ENCODE measurements around the gene GBA2. TPM values are rescaled to one million over a fixed set of nuclear protein-coding genes. Genes with fewer than 3 reads are reported as not detected.
A peak's percentile ranks its signal among the peaks of the same experiment; 100 is the strongest.

The GBA2 gene
- total RNA-seq, 1 donor from 2014 or later = 69.8 TPM

- Mint-ChIP-seq H3K27ac (ENCODE audit: unreplicated experiment) (no peak overlapping the region), H3K27me3 (ENCODE audit: unreplicated experiment) (no peaks in the 10 kb centered on the region), H3K4me3 (ENCODE audit: unreplicated experiment) (no peak overlapping the region), H3K36me3 (ENCODE audit: unreplicated experiment) (peaks cover 11% of the 10 kb centered on the region), H3K4me1 (ENCODE audit: unreplicated experiment) (peaks cover 32% of the 10 kb centered on the region), H3K9me3 (ENCODE audit: unreplicated experiment) (no peaks in the 10 kb centered on the region)
- TF ChIP-seq, protein P1, sequence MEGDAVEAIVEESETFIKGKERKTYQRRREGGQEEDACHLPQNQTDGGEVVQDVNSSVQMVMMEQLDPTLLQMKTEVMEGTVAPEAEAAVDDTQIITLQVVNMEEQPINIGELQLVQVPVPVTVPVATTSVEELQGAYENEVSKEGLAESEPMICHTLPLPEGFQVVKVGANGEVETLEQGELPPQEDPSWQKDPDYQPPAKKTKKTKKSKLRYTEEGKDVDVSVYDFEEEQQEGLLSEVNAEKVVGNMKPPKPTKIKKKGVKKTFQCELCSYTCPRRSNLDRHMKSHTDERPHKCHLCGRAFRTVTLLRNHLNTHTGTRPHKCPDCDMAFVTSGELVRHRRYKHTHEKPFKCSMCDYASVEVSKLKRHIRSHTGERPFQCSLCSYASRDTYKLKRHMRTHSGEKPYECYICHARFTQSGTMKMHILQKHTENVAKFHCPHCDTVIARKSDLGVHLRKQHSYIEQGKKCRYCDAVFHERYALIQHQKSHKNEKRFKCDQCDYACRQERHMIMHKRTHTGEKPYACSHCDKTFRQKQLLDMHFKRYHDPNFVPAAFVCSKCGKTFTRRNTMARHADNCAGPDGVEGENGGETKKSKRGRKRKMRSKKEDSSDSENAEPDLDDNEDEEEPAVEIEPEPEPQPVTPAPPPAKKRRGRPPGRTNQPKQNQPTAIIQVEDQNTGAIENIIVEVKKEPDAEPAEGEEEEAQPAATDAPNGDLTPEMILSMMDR (IDR thresholded peaks at IDR 0.05) = no peak
- DNase-seq (ENCODE audit: extremely low spot score, unreplicated experiment) = no peak
These were observed 17.4 kb downstream of the GBA2 start for GRCh38 chr9:35731415-35732184.

DNA sequence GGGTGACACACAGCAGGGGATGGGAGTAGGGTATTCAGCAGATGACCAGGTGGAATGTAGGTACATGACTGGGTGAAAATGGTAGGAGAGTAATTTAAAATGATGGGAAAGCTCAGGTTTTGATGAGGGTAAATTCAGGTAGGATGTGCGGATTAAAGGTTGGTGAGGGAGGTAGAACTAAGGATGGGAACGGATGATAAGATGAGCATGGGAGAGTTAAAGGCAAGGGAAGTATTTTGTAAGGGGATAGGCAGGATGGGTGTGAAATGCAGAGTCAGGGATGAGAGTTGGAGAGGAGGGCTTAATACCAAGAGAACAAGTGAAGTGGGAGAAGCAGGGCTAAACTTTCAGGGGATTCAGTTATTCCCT, 18.6 kb downstream of the GBA2 start:
- Mint-ChIP-seq H3K27ac (ENCODE audit: unreplicated experiment) (no peak overlapping the region), H3K27me3 (ENCODE audit: unreplicated experiment) (no peaks in the 10 kb centered on the region), H3K4me3 (ENCODE audit: unreplicated experiment) (no peak overlapping the region), H3K9me3 (ENCODE audit: unreplicated experiment) (no peaks in the 10 kb centered on the region), H3K36me3 (ENCODE audit: unreplicated experiment) (peaks cover 10% of the 10 kb centered on the region), H3K4me1 (ENCODE audit: unreplicated experiment) (peaks cover 24% of the 10 kb centered on the region)
- DNase-seq (ENCODE audit: extremely low spot score, unreplicated experiment) = no peak
- TF ChIP-seq, protein P1 (IDR thresholded peaks at IDR 0.05) = no peak

- H3K36me3 Mint-ChIP-seq (ENCODE audit: unreplicated experiment) = peaks cover 6% of the 10 kb centered on the region
- peaks cover 28% of the 10 kb centered on the region for H3K4me1 Mint-ChIP-seq (ENCODE audit: unreplicated experiment)
- no peak for DNase-seq (ENCODE audit: extremely low spot score, unreplicated experiment)
- TF ChIP-seq, protein P1 (IDR thresholded peaks at IDR 0.05) = peak; percentile 68
- H3K27ac Mint-ChIP-seq (ENCODE audit: unreplicated experiment) = no peak overlapping the region
- no peaks in the 10 kb centered on the region for H3K9me3 Mint-ChIP-seq (ENCODE audit: unreplicated experiment)
- H3K4me3 Mint-ChIP-seq (ENCODE audit: unreplicated experiment) = no peak overlapping the region
- no peaks in the 10 kb centered on the region for H3K27me3 Mint-ChIP-seq (ENCODE audit: unreplicated experiment)
These were observed 19.1 kb downstream of the GBA2 start for GRCh38 chr9:35729700-35730485.

- no peak for DNase-seq (ENCODE audit: extremely low spot score, unreplicated experiment)
- TF ChIP-seq, protein P1 (IDR thresholded peaks at IDR 0.05) = no peak
- no peak overlapping the region for H3K4me3 Mint-ChIP-seq (ENCODE audit: unreplicated experiment)
- no peak overlapping the region for H3K27ac Mint-ChIP-seq (ENCODE audit: unreplicated experiment)
- H3K9me3 Mint-ChIP-seq (ENCODE audit: unreplicated experiment) = no peaks in the 10 kb centered on the region
- H3K27me3 Mint-ChIP-seq (ENCODE audit: unreplicated experiment) = no peaks in the 10 kb centered on the region
- H3K36me3 Mint-ChIP-seq (ENCODE audit: unreplicated experiment) = peaks cover 13% of the 10 kb centered on the region
- H3K4me1 Mint-ChIP-seq (ENCODE audit: unreplicated experiment) = peaks cover 25% of the 10 kb centered on the region
These were observed 19.9 kb downstream of the GBA2 start for GRCh38 chr9:35729101-35729500.
